ENCODE results near the gene VAPA. TPM values are rescaled to one million over a fixed set of nuclear protein-coding genes. Genes with fewer than 3 reads are reported as not detected.
A peak's percentile ranks its signal among the peaks of the same experiment; 100 is the strongest.

The VAPA gene
- total and polyA plus RNA-seq, 7 donors = 181 to 336 (median 263) TPM

- H3K36me3 ChIP-seq = no peaks in the 10 kb centered on the region
- H3K9me3 ChIP-seq = no peaks in the 10 kb centered on the region
- no peaks in the 10 kb centered on the region for H3K27me3 ChIP-seq
- no peak overlapping the region for H3K27ac ChIP-seq
- no peak for DNase-seq
- intact Hi-C loops (cut with DNase I) = no loop called here
- no peak overlapping the region for H3K4me3 ChIP-seq
- H3K4me1 ChIP-seq = peaks cover 0 to 6% (median 0%) of the 10 kb centered on the region in 4 donors
- TF ChIP-seq POLR2A (IDR thresholded peaks at IDR 0.05) (no peak), CTCF (IDR thresholded peaks at IDR 0.05) (no peak), EP300 (IDR thresholded peaks at IDR 0.05) (no peak), POLR2AphosphoS5 (IDR thresholded peaks at IDR 0.05) (no peak)
- 88 to 89% methylated on average over 7 of the region's 7 CpGs for WGBS, 2 donors
Measured at GRCh38 chr18:10003866-10004265, 90.0 kb downstream of the VAPA start.

- peak; percentile 30 for DNase-seq
- Histone ChIP-seq H3K27me3 (no peaks in the 10 kb centered on the region), H3K36me3 (no peaks in the 10 kb centered on the region), H3K4me1 (peaks cover 0 to 29% (median 19%) of the 10 kb centered on the region in 4 donors), H3K9me3 (no peaks in the 10 kb centered on the region), H3K4me3 (no peak overlapping the region), H3K27ac (no peak overlapping the region)
- 62 to 78% methylated on average over 4 of the region's 4 CpGs for WGBS, 2 donors
- TF ChIP-seq CTCF (IDR thresholded peaks at IDR 0.05) (peak in 1 of 4 experiments; percentile 14), POLR2AphosphoS5 (IDR thresholded peaks at IDR 0.05) (no peak)
- intact Hi-C loops (cut with DNase I) = no loop called here
Measured at GRCh38 chr18:10006311-10006893, 92.6 kb downstream of the VAPA start.

GRCh38 chr18:10008006-10008647 lies 94.3 kb downstream of the VAPA start:
- Histone ChIP-seq H3K27me3 (no peaks in the 10 kb centered on the region), H3K4me3 (no peak overlapping the region), H3K27ac (no peak overlapping the region), H3K36me3 (no peaks in the 10 kb centered on the region), H3K9me3 (no peaks in the 10 kb centered on the region), H3K4me1 (peaks cover 0 to 36% (median 29%) of the 10 kb centered on the region in 4 donors)
- 93 to 98% methylated on average over 3 of the region's 3 CpGs for WGBS, 2 donors
- intact Hi-C loops (cut with DNase I) = no loop called here
- no peak for TF ChIP-seq POLR2A (IDR thresholded peaks at IDR 0.05)
- no peak for TF ChIP-seq EP300 (IDR thresholded peaks at IDR 0.05)
- no peak for TF ChIP-seq POLR2AphosphoS5 (IDR thresholded peaks at IDR 0.05)
- TF ChIP-seq CTCF (IDR thresholded peaks at IDR 0.05) = no peak
- peak; percentile 24 for DNase-seq

Small RNA genes lying within 50 kb of the gene (small RNA-seq; reads per million reads assigned to genes)
- 0.86 to 8.8 (median 0.96) reads per million in 3 donors for gene RNA5SP450

Other genes with a start within 250 kb of the VAPA start
- gene RAB31, start 205.7 kb upstream of the VAPA start, total RNA-seq = 10 to 100 TPM; 52.0 to 74.6 (median 65.9) TPM
- gene RAB31, start 205.7 kb upstream of the VAPA start, polyA plus RNA-seq = 10 to 100 TPM; 16.2 to 22.2 (median 21.8) TPM
- not detected for gene TXNDC2, start 28.0 kb upstream of the VAPA start, total RNA-seq
- under 1 TPM in 1 of 3 donors, not detected in 2; 0.04 TPM for gene TXNDC2, start 28.0 kb upstream of the VAPA start, polyA plus RNA-seq

Measured in sigmoid colon (tissue), 7 donors.